ENCODE data around the gene FOS. TPM values are rescaled to one million over a fixed set of nuclear protein-coding genes. Genes with fewer than 3 reads are reported as not detected.

The FOS gene
- total and polyA plus RNA-seq, 2 of the 8 experiments (the other 6 are each of a cell fraction or from before 2014, with no cell fraction given) = 50.2 to 51.8 TPM

GRCh38 chr14:75242546-75243273 is 35.9 kb upstream of the FOS start:
- ChIA-PET POLR2A (ENCODE audit: partially characterized antibody) (interaction anchor here (1.1 to 1.7 kb wide), 2 partner anchors 16 kb away, joined by 4 to 6 read pairs; no protein-coding TSS in a partner anchor), CTCF (ENCODE audit: partially characterized antibody) (interaction anchor here (0.5 to 0.6 kb wide), 2 partner anchors 55 to 1121 kb away, joined by 3 read pairs; no protein-coding TSS in a partner anchor)
- no peak overlapping the region for H3K4me2 ChIP-seq (ENCODE audit: insufficient read depth in 1 of 2, low read depth in 2 of 2, low read length in 2 of 2)
- no peak overlapping the region; the same call in 1 of the 2 replicates for H3K18ac ChIP-seq (ENCODE audit: extremely low read depth, low read length)
- H3K56ac ChIP-seq (replicated peaks; ENCODE audit: insufficient read length, low read depth, low read length) = no peak overlapping the region
- H3K4me3 ChIP-seq (ENCODE audit: extremely low read depth in 1 of 4, insufficient read depth in 2 of 4, low read depth in 3 of 4, low read length in 4 of 4) = no peak overlapping the region
- no peak for FAIRE-seq
- no peaks in the 10 kb centered on the region for H3K79me1 ChIP-seq (ENCODE audit: low read depth, low read length)
- H2BK15ac ChIP-seq (ENCODE audit: low read length) = no peak overlapping the region
- no peak for DNase-seq (ENCODE audit: low read depth in 1 of 2, low spot score in 2 of 2)
- no peak overlapping the region for H2BK120ac ChIP-seq (replicated peaks; ENCODE audit: low read depth, low read length)
- no peak overlapping the region for H4K91ac ChIP-seq (replicated peaks; ENCODE audit: insufficient read length, low read length)
- H3K14ac ChIP-seq (ENCODE audit: insufficient read length) = no peak overlapping the region
- no peak overlapping the region for H3K23ac ChIP-seq (ENCODE audit: insufficient read length)
- 0 out of 7 replicates have a peak, but pooled peaks cover 0 to 2% (median 0%) of the 10 kb centered on the region in 4 experiments for H3K4me1 ChIP-seq (replicated peaks in 1 of 4; ENCODE audit: control insufficient read depth in 3 of 4, insufficient read depth in 4 of 4, low read length in 3 of 4)
- no peak overlapping the region for H3K27ac ChIP-seq (ENCODE audit: low read depth, low read length)
- H3K79me2 ChIP-seq (ENCODE audit: control insufficient read depth in 1 of 2, insufficient read depth in 2 of 2, low read length in 2 of 2) = no peaks in the 10 kb centered on the region
- H3K36me3 ChIP-seq (ENCODE audit: control insufficient read depth in 2 of 4, insufficient read depth in 4 of 4, low read length in 3 of 4) = no peaks in the 10 kb centered on the region
- H2BK12ac ChIP-seq (ENCODE audit: low read depth, low read length) = no peak overlapping the region
- no peak overlapping the region for H4K5ac ChIP-seq (ENCODE audit: insufficient read length, low read depth, low read length)
- H3K9ac ChIP-seq (replicated peaks in 1 of 4; ENCODE audit: extremely low read depth in 1 of 4, low read depth in 3 of 4, low read length in 3 of 4) = no peak overlapping the region
- H2BK5ac ChIP-seq (ENCODE audit: low read depth, low read length) = no peak overlapping the region
- no peaks in the 10 kb centered on the region for H3K9me3 ChIP-seq (ENCODE audit: insufficient read depth in 2 of 2, low read depth in 1 of 2, low read length in 1 of 2)
- H4K20me1 ChIP-seq (replicated peaks in 1 of 2; ENCODE audit: control insufficient read depth in 1 of 2, insufficient read depth in 2 of 2, low read length in 2 of 2) = no peaks in the 10 kb centered on the region
- H2AK5ac ChIP-seq (ENCODE audit: low read depth, low read length) = no peak overlapping the region
- H2AFZ ChIP-seq (ENCODE audit: low read length) = 0 out of 2 replicates have a peak overlapping the region, but pooled peaks have one; percentile 42
- H3K23me2 ChIP-seq (ENCODE audit: low read depth, low read length) = no peaks in the 10 kb centered on the region
- no peaks in the 10 kb centered on the region for H3K27me3 ChIP-seq (replicated peaks in 1 of 4; ENCODE audit: control insufficient read depth in 3 of 4, extremely low read depth in 1 of 4, insufficient read depth in 3 of 4, low read length in 3 of 4)
- no peak overlapping the region for H4K8ac ChIP-seq (ENCODE audit: extremely low read depth, insufficient read depth, low read length)
- WGBS, 2 experiments (ENCODE audit: extremely low coverage in 1 of 2, insufficient coverage in 1 of 2, insufficient read length in 1 of 2, insufficient replicate concordance in 2 of 2, low coverage in 1 of 2, low lambda C conversion rate in 2 of 2, missing lambda C conversion rate in 1 of 2) = 76% methylated on average over 12 of the region's 12 CpGs; no CpG with 5 or more reads in 1 of the 2 experiments
- H3K4ac ChIP-seq (replicated peaks; ENCODE audit: insufficient read length, low read depth, low read length) = no peak overlapping the region
- no peak overlapping the region for H2BK20ac ChIP-seq (ENCODE audit: low read length)
- TF ChIP-seq CHD2 (IDR thresholded peaks at IDR 0.05; ENCODE audit: low read length) (no peak), CBX8 (IDR thresholded peaks at IDR 0.05; ENCODE audit: borderline replicate concordance, low read depth, low read length) (no peak), CHD1 (IDR thresholded peaks at IDR 0.05; ENCODE audit: low read depth, low read length) (no peak), SAP30 (IDR thresholded peaks at IDR 0.05; ENCODE audit: insufficient read depth, insufficient replicate concordance, low read length) (no peak), POU5F1 (IDR thresholded peaks at IDR 0.05; ENCODE audit: low read depth, low read length) (no peak), BCL11A (IDR thresholded peaks at IDR 0.05; ENCODE audit: low read depth in 2 of 2, low read length in 2 of 2) (no peak), CREB1 (IDR thresholded peaks at IDR 0.05) (no peak), SIN3A (conservative IDR thresholded peaks at IDR 0.05 in 1 of 2, IDR thresholded peaks at IDR 0.05 in 1 of 2; ENCODE audit: low read depth in 1 of 2, low read length in 2 of 2) (no peak), HDAC6 (IDR thresholded peaks at IDR 0.05; ENCODE audit: low read depth, low read length) (no peak), YY1 (IDR thresholded peaks at IDR 0.05; ENCODE audit: low read depth, low read length) (no peak)
- TF ChIP-seq, protein P1, sequence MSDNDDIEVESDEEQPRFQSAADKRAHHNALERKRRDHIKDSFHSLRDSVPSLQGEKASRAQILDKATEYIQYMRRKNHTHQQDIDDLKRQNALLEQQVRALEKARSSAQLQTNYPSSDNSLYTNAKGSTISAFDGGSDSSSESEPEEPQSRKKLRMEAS (IDR thresholded peaks at IDR 0.05) = no peak
- TF ChIP-seq, protein P2, sequence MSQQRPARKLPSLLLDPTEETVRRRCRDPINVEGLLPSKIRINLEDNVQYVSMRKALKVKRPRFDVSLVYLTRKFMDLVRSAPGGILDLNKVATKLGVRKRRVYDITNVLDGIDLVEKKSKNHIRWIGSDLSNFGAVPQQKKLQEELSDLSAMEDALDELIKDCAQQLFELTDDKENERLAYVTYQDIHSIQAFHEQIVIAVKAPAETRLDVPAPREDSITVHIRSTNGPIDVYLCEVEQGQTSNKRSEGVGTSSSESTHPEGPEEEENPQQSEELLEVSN (IDR thresholded peaks at IDR 0.05) = no peak
